GM19193 (cell line): ENCODE measurements around the gene CIT.

ENCODE experiments used
- POLR2A ChIP-seq: IDR thresholded peaks from 4 replicates; pipeline ENCODE4 v1.6.1; 2011; ENCODE audit not compliant: insufficient read depth, insufficient read length; ENCODE audit errors: extremely low read depth

The CIT gene

DNA sequence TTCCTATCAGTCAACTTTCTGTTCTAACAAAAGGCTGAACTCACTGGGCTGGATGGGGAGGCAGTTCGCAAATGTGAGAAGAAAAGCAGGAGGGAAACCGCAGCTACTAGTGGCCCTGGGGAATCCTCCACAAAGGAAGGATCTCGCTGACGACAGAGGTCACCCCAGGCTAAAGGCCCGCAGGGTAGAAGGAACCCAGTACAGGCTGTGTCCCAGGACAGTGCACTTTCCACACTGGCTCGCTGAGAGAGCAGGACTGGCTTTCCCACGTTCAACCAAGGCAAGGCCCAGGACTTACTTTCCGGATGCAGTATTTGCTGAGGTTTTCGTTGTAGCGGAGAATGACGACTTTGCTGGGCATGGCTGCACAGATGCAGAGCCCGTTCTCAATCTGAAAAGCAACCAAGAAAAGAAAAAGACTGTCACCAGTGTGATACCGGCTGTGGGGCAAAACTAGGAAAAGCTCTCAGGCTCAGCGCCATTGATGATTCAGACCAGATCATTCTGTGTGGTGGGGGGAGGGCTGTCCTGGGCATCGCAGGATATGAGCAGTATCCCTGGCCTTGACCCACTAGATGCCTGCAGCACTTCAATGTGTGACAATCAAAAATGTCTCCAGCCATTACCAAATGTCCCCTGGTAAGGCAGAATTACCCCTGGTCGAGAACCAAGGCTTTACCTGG is 172.9 kb downstream of the CIT start:
- TF ChIP-seq POLR2A = no peak

DNA sequence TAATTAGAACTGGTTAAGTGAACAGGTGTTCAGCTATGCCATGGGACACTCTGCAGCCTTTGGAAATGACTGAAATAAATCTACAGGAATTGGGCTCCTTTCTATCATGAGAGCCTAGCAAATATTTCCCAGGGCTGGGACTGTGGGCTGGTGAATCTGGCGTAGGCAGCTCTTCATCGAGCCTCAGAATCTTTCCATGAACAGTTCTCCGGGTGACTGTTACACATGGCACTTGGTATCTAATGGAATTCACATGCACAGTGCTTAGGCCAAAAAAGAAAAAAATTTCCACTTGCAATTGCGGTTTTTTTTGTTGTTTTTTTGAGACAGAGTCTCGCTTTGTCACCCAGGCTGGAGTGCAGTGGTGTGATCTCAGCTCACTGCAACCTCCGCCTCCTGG is 177.0 kb downstream of the CIT start:
- no peak for TF ChIP-seq POLR2A

DNA sequence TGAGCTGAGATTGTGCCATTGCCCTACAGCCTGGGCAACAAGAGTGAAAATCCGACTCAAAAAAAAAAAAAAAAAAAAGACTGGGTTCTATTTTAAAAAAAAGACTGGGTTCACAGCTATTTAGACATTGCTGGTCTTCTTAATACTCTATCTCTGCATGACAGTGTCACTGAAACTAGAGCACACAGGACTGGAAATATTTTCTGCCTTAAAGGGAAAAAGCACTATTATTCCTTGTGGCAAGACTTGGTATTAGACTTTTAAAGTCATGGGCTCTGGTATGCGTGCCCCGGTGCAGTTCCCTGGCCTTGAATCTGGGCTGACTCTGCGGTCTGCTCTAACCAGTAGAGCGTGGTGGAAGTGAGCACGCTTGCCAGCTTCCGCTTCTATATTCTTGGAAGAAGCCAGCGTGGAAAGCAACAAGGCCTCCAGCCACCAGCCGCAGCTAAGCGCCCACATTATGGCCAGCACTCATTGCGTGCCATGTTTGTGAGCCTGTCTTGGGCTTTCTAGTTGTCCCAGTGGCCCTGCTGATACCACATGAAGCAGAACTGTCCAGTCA is 177.8 kb downstream of the CIT start:
- TF ChIP-seq POLR2A = no peak

- no peak for TF ChIP-seq POLR2A
Observed at GRCh38 chr12:119696943-119697342, 180.2 kb downstream of the CIT start.

GRCh38 chr12:119695034-119695433 is 182.1 kb downstream of the CIT start:
- no peak for TF ChIP-seq POLR2A

- no peak for TF ChIP-seq POLR2A
Observed at GRCh38 chr12:119694111-119694510, 183.0 kb downstream of the CIT start.

GRCh38 chr12:119693511-119693910 is 183.6 kb downstream of the CIT start:
- no peak for TF ChIP-seq POLR2A

DNA sequence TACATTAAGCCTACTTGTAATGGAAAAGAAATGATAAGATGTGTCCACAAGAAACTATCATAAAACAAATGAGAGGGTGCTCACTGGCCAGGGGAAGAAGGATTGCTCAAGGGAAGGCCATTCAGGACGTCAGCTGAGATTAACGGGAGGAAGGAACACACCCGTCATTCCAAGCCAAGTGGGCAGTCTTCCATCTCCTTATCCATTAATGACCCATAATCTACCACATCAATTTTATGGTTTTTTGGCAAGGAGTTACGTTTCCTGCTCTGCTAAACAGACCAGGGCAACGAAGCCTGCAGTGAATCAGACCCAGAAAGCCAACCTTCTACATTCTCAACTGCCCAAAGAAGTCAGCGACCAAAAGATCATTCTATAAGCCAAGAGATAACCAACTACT is 184.1 kb downstream of the CIT start:
- no peak for TF ChIP-seq POLR2A

GRCh38 chr12:119692410-119692809 is 184.7 kb downstream of the CIT start:
- TF ChIP-seq POLR2A = no peak

DNA sequence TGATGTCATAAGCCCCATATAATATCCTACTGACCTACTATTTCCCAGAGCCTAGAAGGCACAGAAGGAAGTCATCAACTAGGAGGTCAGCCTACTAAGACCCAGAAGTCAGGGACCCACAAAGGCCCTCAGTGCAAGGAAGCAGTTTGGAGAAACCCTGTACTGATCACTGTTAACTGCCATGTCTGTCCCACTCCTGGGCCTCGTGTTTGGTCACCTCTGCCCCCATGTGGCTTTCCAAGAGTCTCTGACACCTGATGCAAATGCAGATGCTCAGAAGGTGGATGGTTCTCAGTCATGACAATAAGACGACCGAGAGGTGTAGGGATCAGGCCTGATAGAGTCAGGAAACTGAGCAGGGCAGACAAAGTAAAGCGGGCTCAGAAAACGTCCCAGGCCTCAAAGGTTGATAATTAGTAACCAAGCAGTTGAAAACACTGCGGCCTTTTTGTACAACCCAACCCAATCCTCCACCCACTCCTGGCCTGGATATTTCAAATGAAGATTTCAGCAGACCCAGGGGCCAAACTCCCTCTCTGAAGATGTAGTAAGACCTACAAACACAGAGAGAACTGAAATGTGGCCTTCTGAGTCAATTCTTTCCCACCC is 185.8 kb downstream of the CIT start:
- no peak for TF ChIP-seq POLR2A

DNA sequence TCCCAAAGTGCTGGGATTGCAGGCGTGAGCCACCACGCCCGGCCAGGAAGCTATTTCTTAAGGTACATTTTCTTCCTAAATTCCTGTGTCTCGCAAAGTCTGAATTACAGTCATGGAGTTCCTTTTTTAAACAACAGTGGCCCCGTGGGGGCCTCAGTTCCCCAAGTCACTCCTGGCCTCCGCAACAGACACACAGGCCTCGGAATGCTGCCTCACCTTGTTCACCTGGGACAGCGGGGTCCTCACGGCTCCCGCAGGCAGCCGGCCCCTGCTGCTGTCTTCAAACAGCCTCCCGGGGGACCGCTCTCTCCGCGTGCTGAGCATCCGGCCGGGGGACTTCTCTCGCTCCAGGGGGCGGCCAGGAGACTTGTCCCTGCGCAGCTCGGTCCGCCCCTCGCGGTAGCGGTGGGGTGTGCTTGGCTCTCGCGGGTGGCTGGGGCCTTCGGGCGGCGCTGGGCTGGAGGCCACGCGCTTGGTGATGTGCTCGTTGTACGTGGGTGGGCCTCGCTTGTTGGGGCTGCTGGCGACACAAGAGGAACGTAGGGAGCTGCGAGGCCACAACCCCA is 187.1 kb downstream of the CIT start:
- TF ChIP-seq POLR2A = no peak

GRCh38 chr12:119687879-119688278 is 189.2 kb downstream of the CIT start:
- no peak for TF ChIP-seq POLR2A

DNA sequence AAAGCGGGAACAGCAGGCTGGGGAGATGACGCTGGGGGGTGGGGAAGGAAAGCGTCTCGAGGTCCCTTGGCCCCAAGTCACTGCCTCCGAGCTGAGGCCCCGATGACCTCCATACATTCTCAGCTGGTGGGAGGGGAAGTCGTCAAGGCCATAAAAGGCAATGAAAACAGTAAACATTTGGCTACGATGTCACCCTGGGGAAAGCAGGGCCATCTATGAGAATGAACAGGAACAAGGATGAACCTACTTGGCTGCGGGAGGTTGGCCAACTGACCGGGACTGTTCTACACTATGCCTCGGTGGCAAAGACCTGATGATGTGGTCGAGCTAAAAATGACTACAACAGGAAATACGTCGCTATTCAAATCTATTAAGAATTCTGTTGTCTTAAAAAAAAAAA is 189.7 kb downstream of the CIT start:
- TF ChIP-seq POLR2A = no peak

GRCh38 chr12:119686776-119687175 is 190.3 kb downstream of the CIT start:
- no peak for TF ChIP-seq POLR2A

DNA sequence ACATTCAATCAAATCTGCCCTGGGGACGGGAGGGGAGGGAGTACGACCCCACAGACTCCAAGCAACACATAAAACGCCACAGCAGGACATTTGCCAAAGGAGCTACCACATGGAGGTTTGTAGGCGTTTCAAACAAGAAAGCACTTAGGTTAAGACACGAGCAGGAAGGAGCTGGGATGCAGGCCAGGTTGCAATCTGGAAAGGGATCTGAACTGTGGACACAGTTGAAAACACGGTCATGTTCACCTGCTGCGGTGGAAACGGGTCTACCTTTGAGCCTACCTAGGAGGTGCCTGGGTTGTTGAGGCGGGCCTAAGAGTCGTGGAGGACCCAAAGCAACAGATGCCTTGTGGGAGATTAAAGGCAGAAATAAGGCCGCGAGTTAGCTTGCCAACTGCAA is 190.8 kb downstream of the CIT start:
- TF ChIP-seq POLR2A = no peak

DNA sequence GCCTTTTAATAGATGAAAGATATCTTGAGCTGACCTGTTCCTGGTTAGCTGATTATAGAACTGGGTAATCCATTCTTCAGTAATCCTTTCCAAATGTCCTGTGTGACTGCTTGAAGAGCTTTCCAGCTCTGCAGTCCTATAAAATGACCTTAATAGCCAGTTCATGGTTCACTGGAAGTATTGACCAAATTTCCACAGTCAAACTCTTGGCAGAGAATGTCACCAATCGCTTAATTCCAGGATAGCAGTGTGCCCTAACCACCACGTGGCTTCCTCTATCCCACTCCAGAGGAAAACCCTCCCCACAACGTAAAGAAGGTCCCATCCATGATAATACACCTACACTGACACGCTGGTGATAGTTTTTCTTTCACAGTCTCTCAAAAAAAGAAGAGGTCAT is 191.7 kb downstream of the CIT start:
- no peak for TF ChIP-seq POLR2A

- TF ChIP-seq POLR2A = no peak
Observed at GRCh38 chr12:119684711-119685369, 192.3 kb downstream of the CIT start.

- no peak for TF ChIP-seq POLR2A
Observed at GRCh38 chr12:119683816-119684215, 193.3 kb downstream of the CIT start.
